Gastroesophageal sphincter (tissue), 4 donors: ENCODE results near the gene ROBO1. TPM values are rescaled to one million over a fixed set of nuclear protein-coding genes. Genes with fewer than 3 reads are reported as not detected.

Experiments used
- ATAC-seq: fragments of 150-250 bp; one replicate; pipeline ENCODE4 v1.9.1; 2016; ENCODE audit warnings: mild to moderate bottlenecking, moderate library complexity
- H3K27ac ChIP-seq, 4 donors: fragments of 200-600 bp; sonication (generic) in 3 of 4; 1 replicate in 3 of 4; 2 replicates in 1 of 4; pipeline ENCODE4 v1.5.1; 2016 to 2019
- H3K27me3 ChIP-seq: fragments of 200-600 bp; sonication (generic); one replicate; pipeline ENCODE4 v1.5.1; 2019
- H3K36me3 ChIP-seq, 2 donors: fragments of 200-600 bp; sonication (generic); one replicate each; pipeline ENCODE4 v1.5.1; 2019; ENCODE audit warnings: control low read depth in 1 of 2
- H3K4me1 ChIP-seq, 3 donors: fragments of 200-600 bp; sonication (generic); 1 replicate in 2 of 3; 2 replicates in 1 of 3; pipeline ENCODE4 v1.5.1; 2016 to 2019; ENCODE audit warnings: control low read depth in 2 of 3
- H3K4me3 ChIP-seq, 2 donors: fragments of 200-600 bp; sonication (generic); one replicate each; pipeline ENCODE4 v1.5.1; 2019; ENCODE audit warnings: mild to moderate bottlenecking in 1 of 2, moderate library complexity in 1 of 2
- H3K9me3 ChIP-seq, 3 donors: fragments of 200-600 bp; sonication (generic); one replicate each; pipeline ENCODE4 v1.5.1; 2017 to 2019; ENCODE audit warnings: control low read depth in 2 of 3
- CTCF ChIP-seq, 4 experiments: fragments of 200-600 bp in 2 of 4; fragments of 450-650 bp in 2 of 4; sonication (generic) in 1 of 4; IDR thresholded peaks; one replicate each; pipeline ENCODE4 v1.5.1; 2017 to 2019; ENCODE audit warnings: antibody characterized with exemption in 4 of 4, mild to moderate bottlenecking in 2 of 4, moderate library complexity in 2 of 4
- EP300 ChIP-seq: sonication (generic); formaldehyde crosslinking; IDR thresholded peaks from one replicate; pipeline ENCODE4 v1.6.1; 2017; ENCODE audit warnings: antibody characterized with exemption, mild to moderate bottlenecking
- POLR2A ChIP-seq, 2 donors: fragments of 450-650 bp; IDR thresholded peaks; one replicate each; pipeline ENCODE4 v1.6.1; 2017; ENCODE audit warnings: antibody characterized with exemption in 2 of 2, mild to moderate bottlenecking in 2 of 2, moderate library complexity in 1 of 2
- POLR2AphosphoS5 ChIP-seq: sonication (generic); formaldehyde crosslinking; IDR thresholded peaks from one replicate; pipeline ENCODE4 v1.6.1; 2017; ENCODE audit warnings: antibody characterized with exemption
- WGBS, 2 donors: methylation state at CpG; one replicate each; pipeline ENCODE4 v1.1.5; 2018; ENCODE audit warnings: low coverage in 1 of 2; 5-methylcytosine and 5-hydroxymethylcytosine counted together
- total RNA-seq, 4 donors: library from RNA; depleted of rRNA; stranded (reverse); fragments of >200 nt; gene quantifications; one replicate each; pipeline ENCODE4 v1.1.0, GENCODE V29; 2016

Gene ROBO1
- total RNA-seq, 4 donors from 2014 or later: 9.7 to 15.3 (median 12.9) TPM

- no peaks in the 10 kb centered on the region for H3K36me3 ChIP-seq
- 91 to 99% methylated on average over 6 of the region's 6 CpGs for WGBS, 2 donors
- ATAC-seq: no peak
- H3K9me3 ChIP-seq: no peaks in the 10 kb centered on the region
- peaks cover 0 to 7% (median 0%) of the 10 kb centered on the region in 3 donors for H3K4me1 ChIP-seq
- H3K27ac ChIP-seq: no peak overlapping the region
- no peak for TF ChIP-seq CTCF (IDR thresholded peaks at IDR 0.05)
- TF ChIP-seq POLR2A (IDR thresholded peaks at IDR 0.05): no peak
- TF ChIP-seq EP300: no peak
- TF ChIP-seq POLR2AphosphoS5: no peak
- H3K27me3 ChIP-seq: no peaks in the 10 kb centered on the region
- no peak overlapping the region for H3K4me3 ChIP-seq
Observed at GRCh38 chr3:78882251-78882650, 885.5 kb downstream of the ROBO1 start.

GRCh38 chr3:78881501-78881900 lies 886.3 kb downstream of the ROBO1 start:
- H3K36me3 ChIP-seq: no peaks in the 10 kb centered on the region
- 72 to 86% methylated on average over 2 of the region's 2 CpGs for WGBS, 2 donors
- no peak for ATAC-seq
- no peak overlapping the region for H3K4me3 ChIP-seq
- H3K27me3 ChIP-seq: no peaks in the 10 kb centered on the region
- TF ChIP-seq POLR2A (IDR thresholded peaks at IDR 0.05): no peak
- TF ChIP-seq EP300: no peak
- no peaks in the 10 kb centered on the region for H3K9me3 ChIP-seq
- peak overlapping the region in 1 of 4 donors; percentile 43 for H3K27ac ChIP-seq
- H3K4me1 ChIP-seq: peaks cover 0 to 7% (median 0%) of the 10 kb centered on the region in 3 donors

GRCh38 chr3:78880603-78881461 lies 887.0 kb downstream of the ROBO1 start:
- WGBS, 2 donors: 56 to 68% methylated on average over 8 of the region's 8 CpGs
- peak overlapping the region in 3 of 4 donors; percentile 5 to 43 (median 21) for H3K27ac ChIP-seq
- peak; percentile 68 for ATAC-seq
- H3K9me3 ChIP-seq: no peaks in the 10 kb centered on the region
- H3K4me3 ChIP-seq: no peak overlapping the region
- H3K36me3 ChIP-seq: no peaks in the 10 kb centered on the region
- no peaks in the 10 kb centered on the region for H3K27me3 ChIP-seq
- H3K4me1 ChIP-seq: peaks cover 0 to 7% (median 0%) of the 10 kb centered on the region in 3 donors
- TF ChIP-seq CTCF (IDR thresholded peaks at IDR 0.05) (no peak), EP300 (no peak), POLR2A (IDR thresholded peaks at IDR 0.05) (no peak), POLR2AphosphoS5 (no peak)

GRCh38 chr3:78879295-78879860 lies 888.4 kb downstream of the ROBO1 start:
- no peak for ATAC-seq
- TF ChIP-seq POLR2AphosphoS5 (no peak), CTCF (IDR thresholded peaks at IDR 0.05) (no peak), POLR2A (IDR thresholded peaks at IDR 0.05) (no peak), EP300 (no peak)
- Histone ChIP-seq H3K9me3 (no peaks in the 10 kb centered on the region), H3K4me1 (peaks cover 0 to 11% (median 0%) of the 10 kb centered on the region in 3 donors), H3K27ac (no peak overlapping the region), H3K4me3 (no peak overlapping the region), H3K36me3 (no peaks in the 10 kb centered on the region), H3K27me3 (no peaks in the 10 kb centered on the region)
- WGBS, 2 donors: 87 to 90% methylated on average over 6 to 7 of the region's 7 CpGs

- no peak overlapping the region for H3K4me3 ChIP-seq
- H3K27ac ChIP-seq: no peak overlapping the region
- 37 to 43% methylated on average over 1 of the region's 1 CpG for WGBS, 2 donors
- no peaks in the 10 kb centered on the region for H3K36me3 ChIP-seq
- no peak for TF ChIP-seq POLR2A (IDR thresholded peaks at IDR 0.05)
- TF ChIP-seq POLR2AphosphoS5: no peak
- TF ChIP-seq CTCF (IDR thresholded peaks at IDR 0.05): no peak
- no peak for TF ChIP-seq EP300
- H3K4me1 ChIP-seq: peaks cover 0 to 11% (median 0%) of the 10 kb centered on the region in 3 donors
- no peaks in the 10 kb centered on the region for H3K27me3 ChIP-seq
- H3K9me3 ChIP-seq: no peaks in the 10 kb centered on the region
- ATAC-seq: no peak
Observed at GRCh38 chr3:78878789-78879188, 889.0 kb downstream of the ROBO1 start.
